Hepatocyte (in vitro differentiated cells): Measurements from ENCODE around the gene ACADM. TPM values are rescaled to one million over a fixed set of nuclear protein-coding genes. Genes with fewer than 3 reads are reported as not detected.

ENCODE experiments used
- DNase-seq: peaks from one replicate; pipeline ENCODE4 v3.0.0-alpha.2; 2016; ENCODE audit warnings: low spot score
- H2AFZ ChIP-seq: fragments of 200-600 bp; sonication (generic); 2 replicates; pipeline ENCODE4 v1.6.0; 2016; ENCODE audit warnings: antibody characterized with exemption, mild to moderate bottlenecking
- H3K27ac ChIP-seq: fragments of 200-600 bp; sonication (generic); 2 replicates; pipeline ENCODE4 v1.5.1; 2016; ENCODE audit warnings: mild to moderate bottlenecking
- H3K27me3 ChIP-seq: fragments of 200-600 bp; sonication (generic); 2 replicates; pipeline ENCODE4 v1.6.1; 2016
- H3K36me3 ChIP-seq: fragments of 200-600 bp; sonication (generic); replicated peaks from 2 replicates; pipeline ENCODE4 v1.5.1; 2016; ENCODE audit warnings: low read depth; ENCODE audit not compliant: insufficient read depth
- H3K4me1 ChIP-seq: fragments of 200-600 bp; sonication (generic); 2 replicates; pipeline ENCODE4 v1.5.1; 2016; ENCODE audit warnings: mild to moderate bottlenecking, moderate library complexity; ENCODE audit not compliant: insufficient read depth
- H3K4me2 ChIP-seq: fragments of 200-600 bp; sonication (generic); 2 replicates; pipeline ENCODE4 v1.6.0; 2016
- H3K4me3 ChIP-seq: fragments of 200-600 bp; sonication (generic); 2 replicates; pipeline ENCODE4 v1.5.1; 2016; ENCODE audit warnings: mild to moderate bottlenecking
- H3K79me2 ChIP-seq: fragments of 200-600 bp; sonication (generic); 2 replicates; pipeline ENCODE4 v1.6.0; 2017; ENCODE audit warnings: mild to moderate bottlenecking
- H3K9me2 ChIP-seq: fragments of 200-600 bp; sonication (generic); replicated peaks from 2 replicates; pipeline ENCODE4 v1.6.0; 2017; ENCODE audit warnings: mild to moderate bottlenecking; ENCODE audit not compliant: insufficient read depth
- H3K9me3 ChIP-seq: fragments of 200-600 bp; sonication (generic); 2 replicates; pipeline ENCODE4 v1.5.1; 2016; ENCODE audit warnings: low read depth, mild to moderate bottlenecking
- H4K20me1 ChIP-seq: fragments of 200-600 bp; sonication (generic); 2 replicates; pipeline ENCODE4 v1.6.0; 2016; ENCODE audit warnings: mild to moderate bottlenecking; ENCODE audit not compliant: insufficient read depth, poor library complexity, severe bottlenecking
- EZH2 ChIP-seq: fragments of 200-600 bp; sonication (generic); IDR thresholded peaks from 2 replicates; pipeline ENCODE4 v1.6.1; 2016; ENCODE audit warnings: antibody characterized with exemption, mild to moderate bottlenecking, borderline replicate concordance
- EZH2phosphoT487 ChIP-seq: fragments of 200-600 bp; sonication (generic); IDR thresholded peaks from one replicate; pipeline ENCODE4 v1.6.1; 2018; ENCODE audit warnings: antibody characterized with exemption, mild to moderate bottlenecking, low read depth, moderate library complexity; ENCODE audit not compliant: unreplicated experiment, severe bottlenecking
- WGBS: methylation state at CpG from one replicate; pipeline ENCODE4 v1.1.6; 2016; ENCODE audit warnings: low lambda C conversion rate; ENCODE audit errors: missing lambda C conversion rate; 5-methylcytosine and 5-hydroxymethylcytosine counted together
- polyA plus RNA-seq: library from polyadenylated mRNA; unstranded; fragments of >200 nt; fragmentation: Nextera tagmentation; extraction: Ambion mirVana; gene quantifications from 2 replicates; pipeline ENCODE4 v1.2.1, GENCODE V29; 2016
- total RNA-seq: library from RNA; depleted of rRNA; stranded (reverse); fragments of >200 nt; gene quantifications from 2 replicates; pipeline ENCODE4 v1.2.3, GENCODE V29; 2014
- TF ChIP-seq, protein P1 (sequence below): fragments of 200-600 bp; sonication (generic); IDR thresholded peaks from 2 replicates; pipeline ENCODE4 v1.5.1; 2016; ENCODE audit warnings: antibody characterized with exemption, mild to moderate bottlenecking; ENCODE audit not compliant: poor library complexity

ACADM gene
- total and polyA plus RNA-seq, 2 experiments from 2014 or later = 57.6 to 88.5 TPM

DNA sequence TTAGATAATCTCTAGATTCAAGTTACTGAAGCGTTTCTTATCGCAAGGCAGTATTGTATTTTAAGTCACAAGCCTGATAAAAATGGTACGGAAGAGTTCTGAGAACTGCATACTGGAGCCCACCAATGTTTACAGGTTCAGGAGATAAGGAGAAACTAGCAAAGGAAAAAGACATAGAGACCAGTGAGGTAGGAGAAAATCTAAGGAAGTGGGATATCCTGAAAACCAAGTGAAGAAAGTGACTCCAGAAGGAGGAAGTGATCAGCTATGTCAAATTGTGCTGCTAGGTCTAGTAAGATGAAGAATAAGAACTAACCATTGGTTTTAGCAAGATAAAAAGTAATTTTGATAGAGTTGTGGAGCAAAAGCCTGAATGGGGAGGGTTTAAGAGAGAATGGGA is 31.0 kb upstream of the ACADM start:
- 31% methylated on average over 3 of the region's 3 CpGs for WGBS
- no peak overlapping the region for H2AFZ ChIP-seq
- H3K79me2 ChIP-seq = no peaks in the 10 kb centered on the region
- no peaks in the 10 kb centered on the region for H3K9me2 ChIP-seq
- no peak overlapping the region for H3K4me3 ChIP-seq
- H3K4me1 ChIP-seq = no peaks in the 10 kb centered on the region
- no peaks in the 10 kb centered on the region for H3K27me3 ChIP-seq
- no peaks in the 10 kb centered on the region for H4K20me1 ChIP-seq
- no peak overlapping the region for H3K27ac ChIP-seq
- no peaks in the 10 kb centered on the region for H3K9me3 ChIP-seq
- H3K4me2 ChIP-seq = no peak overlapping the region
- DNase-seq = no peak
- no peaks in the 10 kb centered on the region for H3K36me3 ChIP-seq
- no peak for TF ChIP-seq EZH2

DNA sequence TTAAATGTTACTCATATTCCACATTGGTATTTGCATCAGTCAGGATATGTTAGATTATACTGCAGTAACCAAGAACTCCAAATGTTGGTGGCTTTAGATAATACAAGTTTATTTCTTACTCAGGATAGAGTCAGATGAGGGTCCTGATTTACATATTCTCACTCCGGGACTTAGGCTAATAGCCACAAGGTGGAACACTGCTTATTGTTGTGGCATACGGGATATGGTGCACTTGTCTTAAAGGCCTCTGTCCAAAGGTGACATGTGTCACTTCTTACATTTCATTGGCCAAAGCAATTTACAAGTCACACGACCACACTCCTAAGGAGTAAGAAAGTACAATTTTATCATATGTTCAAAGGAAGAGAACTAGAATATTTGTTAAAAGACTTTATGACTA is 28.5 kb upstream of the ACADM start:
- no peaks in the 10 kb centered on the region for H3K36me3 ChIP-seq
- no peaks in the 10 kb centered on the region for H3K9me3 ChIP-seq
- no peak overlapping the region for H3K4me2 ChIP-seq
- no peak overlapping the region for H2AFZ ChIP-seq
- 84% methylated on average over 3 of the region's 3 CpGs for WGBS
- no peaks in the 10 kb centered on the region for H4K20me1 ChIP-seq
- no peaks in the 10 kb centered on the region for H3K27me3 ChIP-seq
- TF ChIP-seq EZH2phosphoT487 (no peak), EZH2 (no peak)
- TF ChIP-seq, protein P1, sequence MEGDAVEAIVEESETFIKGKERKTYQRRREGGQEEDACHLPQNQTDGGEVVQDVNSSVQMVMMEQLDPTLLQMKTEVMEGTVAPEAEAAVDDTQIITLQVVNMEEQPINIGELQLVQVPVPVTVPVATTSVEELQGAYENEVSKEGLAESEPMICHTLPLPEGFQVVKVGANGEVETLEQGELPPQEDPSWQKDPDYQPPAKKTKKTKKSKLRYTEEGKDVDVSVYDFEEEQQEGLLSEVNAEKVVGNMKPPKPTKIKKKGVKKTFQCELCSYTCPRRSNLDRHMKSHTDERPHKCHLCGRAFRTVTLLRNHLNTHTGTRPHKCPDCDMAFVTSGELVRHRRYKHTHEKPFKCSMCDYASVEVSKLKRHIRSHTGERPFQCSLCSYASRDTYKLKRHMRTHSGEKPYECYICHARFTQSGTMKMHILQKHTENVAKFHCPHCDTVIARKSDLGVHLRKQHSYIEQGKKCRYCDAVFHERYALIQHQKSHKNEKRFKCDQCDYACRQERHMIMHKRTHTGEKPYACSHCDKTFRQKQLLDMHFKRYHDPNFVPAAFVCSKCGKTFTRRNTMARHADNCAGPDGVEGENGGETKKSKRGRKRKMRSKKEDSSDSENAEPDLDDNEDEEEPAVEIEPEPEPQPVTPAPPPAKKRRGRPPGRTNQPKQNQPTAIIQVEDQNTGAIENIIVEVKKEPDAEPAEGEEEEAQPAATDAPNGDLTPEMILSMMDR = no peak
- no peak overlapping the region for H3K4me3 ChIP-seq
- no peaks in the 10 kb centered on the region for H3K9me2 ChIP-seq
- H3K27ac ChIP-seq = no peak overlapping the region
- no peak for DNase-seq
- no peaks in the 10 kb centered on the region for H3K4me1 ChIP-seq
- no peaks in the 10 kb centered on the region for H3K79me2 ChIP-seq

DNA sequence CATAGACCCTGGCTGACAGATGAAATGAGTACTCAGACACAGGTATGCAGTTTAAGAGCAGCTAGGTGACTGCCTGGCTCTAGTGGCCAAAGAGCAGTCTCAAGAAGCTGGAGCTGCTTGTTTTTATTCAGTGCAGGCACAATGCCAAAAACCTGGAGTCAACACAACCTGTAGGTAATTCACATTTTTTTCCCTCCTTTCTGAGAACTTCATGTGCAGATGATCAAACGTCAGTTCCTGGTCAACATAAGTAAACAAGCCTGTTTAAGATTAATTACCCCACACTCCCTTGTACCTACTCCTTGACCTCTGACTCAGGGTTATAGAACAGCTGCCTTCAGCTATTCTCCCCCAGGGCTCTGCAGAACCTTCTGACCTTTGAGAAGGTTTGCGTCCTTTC is 17.3 kb upstream of the ACADM start:
- Histone ChIP-seq H3K27ac (no peak overlapping the region), H4K20me1 (no peaks in the 10 kb centered on the region), H3K4me3 (no peak overlapping the region), H3K4me1 (no peaks in the 10 kb centered on the region), H3K9me2 (no peaks in the 10 kb centered on the region), H3K4me2 (no peak overlapping the region), H3K9me3 (no peaks in the 10 kb centered on the region), H3K27me3 (no peaks in the 10 kb centered on the region), H3K79me2 (no peaks in the 10 kb centered on the region), H2AFZ (no peak overlapping the region), H3K36me3 (no peaks in the 10 kb centered on the region)
- TF ChIP-seq EZH2phosphoT487 = no peak
- TF ChIP-seq, protein P1 = no peak
- no peak for TF ChIP-seq EZH2
- DNase-seq = no peak
- 48% methylated on average over 2 of the region's 2 CpGs for WGBS

DNA sequence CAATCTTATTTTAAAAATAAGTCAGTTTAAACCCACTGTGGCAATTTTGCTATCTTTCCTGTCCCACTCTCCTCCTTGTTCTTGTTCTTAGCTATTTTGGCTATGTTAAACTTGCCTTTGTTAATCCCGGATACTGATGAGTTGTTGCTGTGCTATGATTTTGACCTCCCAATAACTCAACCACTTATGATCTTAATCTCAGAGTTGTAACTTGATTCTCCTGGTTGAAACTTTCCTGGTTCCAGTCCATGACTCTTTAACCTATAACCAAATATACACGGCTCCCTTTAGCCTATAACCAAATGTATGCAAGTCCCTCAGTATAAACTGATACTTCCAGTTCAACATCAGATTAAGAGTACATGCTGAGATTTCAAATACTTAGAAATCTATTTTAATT is 15.6 kb upstream of the ACADM start:
- H3K9me2 ChIP-seq = no peaks in the 10 kb centered on the region
- 88% methylated on average over 2 of the region's 2 CpGs for WGBS
- no peak overlapping the region for H3K4me3 ChIP-seq
- H2AFZ ChIP-seq = no peak overlapping the region
- H3K27ac ChIP-seq = no peak overlapping the region
- no peaks in the 10 kb centered on the region for H3K4me1 ChIP-seq
- H4K20me1 ChIP-seq = no peaks in the 10 kb centered on the region
- H3K79me2 ChIP-seq = no peaks in the 10 kb centered on the region
- H3K4me2 ChIP-seq = no peak overlapping the region
- TF ChIP-seq EZH2 (no peak), EZH2phosphoT487 (no peak)
- TF ChIP-seq, protein P1 = no peak
- no peaks in the 10 kb centered on the region for H3K9me3 ChIP-seq
- no peak for DNase-seq
- no peaks in the 10 kb centered on the region for H3K27me3 ChIP-seq
- no peaks in the 10 kb centered on the region for H3K36me3 ChIP-seq
